HG03039 (cell line): ENCODE results near the gene SP7.
"Not testable (repeated sequence)": the region's sequence is repeated elsewhere in the genome, so short reads cannot be mapped to it uniquely, and the experiment has no call there.

ENCODE experiments used
- ATAC-seq: cut with Tn5 transposase; IDR thresholded peaks from one replicate; pipeline ENCODE4 v1.9.1; 2021; ENCODE audit warnings: mild to moderate bottlenecking, moderate library complexity; ENCODE audit not compliant: unreplicated experiment

SP7 gene

GRCh38 chr12:53336181-53336681, at the start of gene SP7:
TSS of gene SP7 (minus strand) at chr12:53336354. CDS start at chr12:53335646, 708 bp downstream.
- no peak for ATAC-seq

- ATAC-seq = no peak
These were observed 47.1 kb upstream of the SP7 start for GRCh38 chr12:53383258-53383657.

DNA sequence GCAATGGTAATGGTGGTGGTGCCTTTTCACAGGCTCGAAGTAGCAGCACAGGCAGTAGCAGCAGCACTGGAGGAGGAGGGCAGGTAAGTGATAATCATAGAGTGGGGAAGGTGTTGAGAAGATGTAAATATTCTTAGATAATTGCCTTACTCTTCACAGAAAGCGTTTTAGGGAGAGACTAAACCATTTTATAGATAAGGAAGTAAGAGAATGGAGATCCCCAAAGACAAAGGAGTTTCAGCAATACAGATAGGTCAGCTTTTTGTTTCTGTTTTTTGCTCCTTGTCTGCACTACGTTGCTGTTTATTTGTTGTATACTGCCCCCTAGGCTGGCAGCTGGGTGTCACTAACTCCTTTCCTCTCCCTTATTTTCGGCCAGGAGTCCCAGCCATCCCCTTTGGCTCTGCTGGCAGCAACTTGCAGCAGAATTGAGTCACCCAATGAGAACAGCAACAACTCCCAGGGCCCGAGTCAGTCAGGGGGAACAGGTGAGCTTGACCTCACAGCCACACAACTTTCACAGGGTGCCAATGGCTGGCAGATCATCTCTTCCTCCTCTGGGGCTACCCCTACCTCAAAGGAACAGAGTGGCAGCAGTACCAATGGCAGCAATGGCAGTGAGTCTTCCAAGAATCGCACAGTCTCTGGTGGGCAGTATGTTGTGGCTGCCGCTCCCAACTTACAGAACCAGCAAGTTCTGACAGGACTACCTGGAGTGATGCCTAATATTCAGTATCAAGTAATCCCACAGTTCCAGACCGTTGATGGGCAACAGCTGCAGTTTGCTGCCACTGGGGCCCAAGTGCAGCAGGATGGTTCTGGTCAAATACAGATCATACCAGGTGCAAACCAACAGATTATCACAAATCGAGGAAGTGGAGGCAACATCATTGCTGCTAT, 45.8 kb upstream of the SP7 start:
- ATAC-seq = no peak

GRCh38 chr12:53380794-53381730, 44.9 kb upstream of the SP7 start:
- ATAC-seq = no peak

DNA sequence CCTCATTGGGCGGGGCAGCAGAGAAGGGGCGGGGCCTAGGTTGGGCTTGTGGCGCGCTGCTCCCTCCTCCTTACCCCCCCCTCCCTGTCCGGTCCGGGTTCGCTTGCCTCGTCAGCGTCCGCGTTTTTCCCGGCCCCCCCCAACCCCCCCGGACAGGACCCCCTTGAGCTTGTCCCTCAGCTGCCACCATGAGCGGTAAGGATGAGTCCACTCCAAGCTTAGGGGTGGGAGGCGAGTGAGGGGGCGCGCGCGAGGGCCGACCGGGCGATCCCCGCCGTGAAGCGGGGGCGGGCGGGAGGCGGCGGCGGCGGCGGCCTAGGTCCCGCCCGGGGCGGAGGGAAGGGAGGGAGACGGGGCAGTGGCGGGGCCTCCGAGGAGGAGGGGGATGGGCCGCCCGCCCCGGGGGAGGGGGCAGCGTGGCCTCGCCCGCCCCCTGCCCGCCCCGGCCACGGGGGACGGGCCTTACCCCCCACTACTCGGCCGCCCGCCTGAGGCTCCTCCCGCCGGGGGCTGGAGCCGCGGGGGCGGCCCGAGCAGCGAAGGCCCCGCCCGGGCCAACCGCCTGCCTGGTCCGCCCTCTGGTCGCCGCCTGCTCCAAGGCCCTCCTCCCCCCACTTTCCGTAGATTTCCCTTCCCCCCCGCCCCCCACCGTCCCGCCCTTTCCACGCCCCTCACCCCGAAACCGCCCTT, 44.1 kb upstream of the SP7 start, which contains the start of gene SP1:
TSS of gene SP1 (plus strand) at position 73 of the 690 bp plus-strand sequence. CDS start at position 189, 116 bp downstream.
- peak; percentile 38 for ATAC-seq

DNA sequence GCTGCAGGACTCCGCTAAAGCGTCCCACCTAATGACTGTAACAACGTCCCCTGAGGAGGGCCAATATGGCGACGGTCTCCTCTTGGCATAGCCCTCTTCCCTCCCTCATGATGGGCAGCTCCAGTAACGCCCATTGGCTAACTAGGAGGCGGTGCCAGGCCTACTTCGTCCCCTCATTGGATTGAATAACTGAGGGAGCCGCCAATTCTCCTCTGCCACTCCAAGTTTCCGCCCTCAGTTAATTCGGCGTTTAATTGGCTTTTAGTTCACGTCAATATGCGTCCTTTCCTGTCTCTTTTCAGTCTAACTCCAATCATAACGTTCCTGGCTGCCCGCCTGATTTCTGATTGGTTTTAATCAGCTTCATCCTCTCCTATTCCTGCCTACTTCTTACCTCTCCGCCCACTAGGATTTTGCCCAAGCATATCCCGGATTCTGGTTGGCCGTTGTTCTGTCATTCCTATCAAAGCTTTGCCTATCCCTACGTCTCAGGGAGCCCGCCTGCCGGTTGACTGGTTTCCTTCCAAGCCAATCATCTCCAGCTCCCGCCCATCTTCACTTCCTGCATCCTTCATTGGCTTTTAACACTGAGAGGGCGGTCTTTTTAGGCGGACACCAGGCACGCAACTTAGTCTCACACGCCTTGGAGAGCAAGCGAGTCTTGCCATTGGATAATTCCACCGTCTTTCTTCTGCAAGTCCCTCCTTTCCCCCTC, 43.4 kb upstream of the SP7 start:
- ATAC-seq = peak; percentile 66

GRCh38 chr12:53378724-53379388, 42.7 kb upstream of the SP7 start:
- ATAC-seq = no peak

DNA sequence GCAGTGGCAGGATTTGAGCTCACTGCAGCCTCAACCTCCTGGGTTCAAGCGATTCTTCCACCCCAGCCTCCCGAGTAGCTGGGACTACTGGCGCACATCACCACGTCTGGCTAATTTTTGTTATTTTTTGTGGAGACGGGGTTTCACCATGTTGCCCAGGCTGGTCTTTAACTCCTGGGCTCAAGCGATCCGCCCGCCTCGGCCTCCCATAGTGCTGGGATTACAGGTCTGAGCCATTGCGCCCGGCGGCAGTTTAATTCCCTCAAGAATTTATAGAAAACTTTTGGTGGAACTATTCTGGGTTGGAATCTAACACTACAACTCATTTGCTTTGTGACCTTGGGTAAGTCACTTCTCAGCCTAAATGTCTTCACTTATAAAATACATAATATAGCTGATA, 42.1 kb upstream of the SP7 start:
- no peak for ATAC-seq

DNA sequence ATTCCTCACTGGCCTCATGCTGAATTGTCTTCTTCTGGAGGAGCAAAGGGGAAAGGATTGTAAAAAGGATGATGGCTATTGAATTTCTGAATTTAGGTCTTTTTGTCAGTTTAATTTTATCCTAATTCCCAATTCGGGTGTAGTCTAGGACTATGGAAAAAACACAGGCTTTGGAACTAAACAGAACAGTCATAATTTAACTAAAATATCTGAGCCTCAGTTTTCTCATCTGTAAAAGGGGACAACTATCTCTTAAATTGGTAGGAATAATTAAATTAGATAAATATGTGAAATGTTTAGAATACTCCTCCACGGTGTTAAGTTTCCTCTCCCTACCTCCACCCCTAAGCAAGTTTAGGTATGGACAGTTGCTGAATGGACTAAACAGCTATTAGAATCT, 40.6 kb upstream of the SP7 start:
- ATAC-seq = no peak

- not testable (repeated sequence) for ATAC-seq
These were observed 38.1 kb upstream of the SP7 start for GRCh38 chr12:53374277-53374676.

GRCh38 chr12:53373554-53374133, 37.5 kb upstream of the SP7 start:
- not testable (repeated sequence) for ATAC-seq

DNA sequence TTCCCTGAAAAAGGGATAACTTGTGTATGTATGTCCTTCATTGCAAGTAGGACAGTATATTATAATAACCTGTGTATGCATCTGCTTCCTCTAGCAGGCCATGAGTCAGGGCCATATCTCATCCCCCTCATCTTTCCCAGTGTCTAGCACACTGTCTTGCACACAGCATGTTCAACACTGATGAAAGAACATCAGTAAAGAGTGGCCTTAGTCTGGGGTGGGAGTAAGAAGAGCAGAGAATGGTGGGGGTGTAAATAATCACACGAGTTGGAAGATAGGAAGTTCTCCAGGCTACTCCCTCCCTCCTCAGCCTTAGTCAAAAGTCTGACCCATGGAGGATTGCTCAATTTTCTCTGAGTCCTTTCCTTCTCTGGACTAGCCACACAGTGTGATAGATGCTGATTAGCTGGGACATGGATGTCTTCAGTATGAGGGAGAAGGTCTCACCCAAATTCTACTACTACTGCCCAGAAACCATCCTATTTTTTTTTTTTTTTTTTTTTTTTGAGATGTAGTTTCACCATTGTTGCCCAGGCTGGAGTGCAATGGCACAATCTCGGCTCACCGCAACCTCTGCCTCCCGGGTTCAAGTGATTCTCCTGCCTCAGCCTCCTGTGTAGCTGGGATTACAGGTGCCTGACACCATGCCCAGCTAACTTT, 29.2 kb upstream of the SP7 start:
- no peak for ATAC-seq

DNA sequence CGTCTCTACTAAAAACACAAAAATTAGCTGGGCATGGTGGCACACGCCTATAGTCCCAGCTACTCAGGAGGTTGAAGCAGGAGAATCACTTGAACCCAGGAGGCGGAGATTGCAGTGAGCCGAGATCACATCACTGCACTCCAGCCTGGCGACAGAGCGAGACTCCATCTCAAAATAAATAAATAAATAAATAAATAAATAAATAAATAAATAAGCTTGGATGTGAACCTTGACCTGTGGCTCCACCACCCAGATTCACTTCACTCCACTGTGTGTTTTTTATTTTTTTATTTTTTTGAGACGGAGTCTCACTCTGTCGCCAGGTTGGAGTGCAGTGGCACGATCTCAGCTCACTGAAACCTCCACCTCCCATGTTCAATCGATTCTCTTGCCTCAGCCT, 25.5 kb upstream of the SP7 start:
- ATAC-seq = not testable (repeated sequence)

DNA sequence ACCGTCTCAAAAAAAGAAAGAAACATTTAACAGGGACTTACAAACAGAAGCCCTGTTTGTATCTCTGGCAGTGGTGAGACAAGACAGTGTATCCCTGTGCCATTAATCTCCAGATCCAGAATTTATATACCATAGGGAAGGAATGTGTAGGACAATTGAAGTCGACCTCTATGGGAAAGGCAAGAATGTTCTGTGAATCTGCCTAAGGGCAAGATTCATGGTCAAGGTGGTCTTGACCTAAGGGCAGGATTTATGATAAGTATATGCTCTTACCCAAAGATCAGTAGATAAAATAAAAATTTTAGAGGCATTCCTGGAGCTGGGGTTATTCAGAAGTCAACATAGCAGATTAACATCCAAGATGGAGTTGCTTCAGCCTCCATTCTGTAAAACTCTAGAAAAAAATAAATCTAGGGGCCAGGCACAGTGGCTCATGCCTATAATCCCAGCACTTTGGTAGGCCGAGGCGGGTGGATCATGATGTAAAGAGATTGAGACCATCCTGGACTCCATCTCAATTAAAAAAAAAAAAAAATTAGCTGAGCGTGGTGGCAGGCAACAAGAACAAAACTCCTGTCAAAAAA, 22.8 kb upstream of the SP7 start:
- ATAC-seq = no peak

DNA sequence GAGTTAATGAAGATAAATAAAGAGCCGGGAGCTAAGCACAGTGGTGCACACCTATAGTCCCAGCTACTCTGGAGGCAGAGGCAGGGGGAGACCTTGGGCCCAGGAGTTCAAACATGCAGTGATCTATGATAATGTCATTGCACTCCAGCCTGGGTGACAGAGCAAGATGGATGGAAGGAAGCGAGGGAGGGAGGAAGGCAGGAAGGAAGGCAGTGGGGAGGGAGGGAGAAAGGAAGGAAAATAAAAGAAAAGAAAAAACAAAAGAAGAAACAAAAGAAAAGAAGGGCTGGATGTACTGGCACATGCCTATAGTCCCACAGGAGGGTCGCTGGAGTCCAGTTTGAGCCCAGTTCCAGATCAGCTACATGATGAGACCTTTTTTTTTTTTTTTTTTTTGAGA, 19.0 kb upstream of the SP7 start:
- ATAC-seq = no peak

- ATAC-seq = no peak
These were observed 17.1 kb upstream of the SP7 start for GRCh38 chr12:53353257-53353655.

- ATAC-seq = no peak
These were observed 16.4 kb upstream of the SP7 start for GRCh38 chr12:53352331-53353256.
